ENCODE data around the gene LAMA5. TPM values are rescaled to one million over a fixed set of nuclear protein-coding genes. Genes with fewer than 3 reads are reported as not detected.

LAMA5 gene
- total and polyA plus RNA-seq, 2 of the 8 experiments (the other 6 are each of a cell fraction or from before 2014, with no cell fraction given), result 34.4 to 225 TPM

GRCh38 chr20:62287129-62287528 lies 80.0 kb downstream of the LAMA5 start:
- H3K79me1 ChIP-seq (ENCODE audit: low read depth, low read length), result no peaks in the 10 kb centered on the region; the same call in 1 of the 2 replicates
- H3K56ac ChIP-seq (replicated peaks; ENCODE audit: insufficient read length, low read depth, low read length), result no peak overlapping the region
- CTCF ChIA-PET (ENCODE audit: partially characterized antibody), result interaction anchor here (1.3 kb wide), 1 partner anchor 10 kb away, joined by 3 read pairs; no protein-coding TSS in a partner anchor
- H3K23me2 ChIP-seq (ENCODE audit: low read depth, low read length), result no peaks in the 10 kb centered on the region
- peaks cover 0 to 7% of the 10 kb centered on the region in 2 experiments for H4K20me1 ChIP-seq (replicated peaks in 1 of 2; ENCODE audit: control insufficient read depth in 1 of 2, insufficient read depth in 2 of 2, low read length in 2 of 2)
- H2BK20ac ChIP-seq (ENCODE audit: low read length), result no peak overlapping the region
- no peak overlapping the region for H2AFZ ChIP-seq (ENCODE audit: low read length)
- H3K27me3 ChIP-seq (replicated peaks in 1 of 4; ENCODE audit: control insufficient read depth in 3 of 4, extremely low read depth in 1 of 4, insufficient read depth in 3 of 4, low read length in 3 of 4), result no peaks in the 10 kb centered on the region
- no peaks in the 10 kb centered on the region for H3K9me3 ChIP-seq (ENCODE audit: insufficient read depth in 2 of 2, low read depth in 1 of 2, low read length in 1 of 2)
- no peak overlapping the region for H4K8ac ChIP-seq (ENCODE audit: extremely low read depth, insufficient read depth, low read length)
- no peak overlapping the region for H3K18ac ChIP-seq (ENCODE audit: extremely low read depth, low read length)
- DNase-seq (ENCODE audit: low read depth in 1 of 2, low spot score in 2 of 2), result no peak
- POLR2A ChIA-PET (ENCODE audit: partially characterized antibody), result no interaction called here
- H3K9ac ChIP-seq (replicated peaks in 1 of 4; ENCODE audit: extremely low read depth in 1 of 4, low read depth in 3 of 4, low read length in 3 of 4), result no peak overlapping the region
- H3K14ac ChIP-seq (ENCODE audit: insufficient read length), result no peak overlapping the region
- H2BK5ac ChIP-seq (ENCODE audit: low read depth, low read length), result no peak overlapping the region
- no peak overlapping the region for H3K23ac ChIP-seq (ENCODE audit: insufficient read length)
- no peak overlapping the region for H4K91ac ChIP-seq (replicated peaks; ENCODE audit: insufficient read length, low read length)
- WGBS, 2 experiments (ENCODE audit: extremely low coverage in 1 of 2, insufficient coverage in 1 of 2, insufficient read length in 1 of 2, insufficient replicate concordance in 2 of 2, low coverage in 1 of 2, low lambda C conversion rate in 2 of 2, missing lambda C conversion rate in 1 of 2), result 92% methylated on average over 6 of the region's 6 CpGs; no CpG with 5 or more reads in 1 of the 2 experiments
- no peak for TF ChIP-seq SAP30 (IDR thresholded peaks at IDR 0.05; ENCODE audit: insufficient read depth, insufficient replicate concordance, low read length)
- TF ChIP-seq TEAD4 (IDR thresholded peaks at IDR 0.05; ENCODE audit: low read depth, low read length), result no peak
- TF ChIP-seq JUN (IDR thresholded peaks at IDR 0.05; ENCODE audit: low read depth, low read length), result no peak
- no peak for TF ChIP-seq KDM5A (IDR thresholded peaks at IDR 0.05; ENCODE audit: low read length)
- no peak for TF ChIP-seq RXRA (IDR thresholded peaks at IDR 0.05; ENCODE audit: insufficient read depth, low read depth, low read length)
- no peak for TF ChIP-seq ATF2 (IDR thresholded peaks at IDR 0.05; ENCODE audit: low read length)
- TF ChIP-seq CHD2 (IDR thresholded peaks at IDR 0.05; ENCODE audit: low read length), result no peak
- TF ChIP-seq GTF2F1 (IDR thresholded peaks at IDR 0.05; ENCODE audit: borderline replicate concordance, low read depth, low read length), result no peak
- no peak for TF ChIP-seq CTBP2 (IDR thresholded peaks at IDR 0.05; ENCODE audit: borderline replicate concordance, insufficient read depth, insufficient read length, low read length)
- no peak overlapping the region for H2BK12ac ChIP-seq (ENCODE audit: low read depth, low read length)
- no peak overlapping the region for H4K5ac ChIP-seq (ENCODE audit: insufficient read length, low read depth, low read length)
- no peak for FAIRE-seq
- H2BK15ac ChIP-seq (ENCODE audit: low read length), result no peak overlapping the region
- no peaks in the 10 kb centered on the region for H3K4me1 ChIP-seq (replicated peaks in 1 of 4; ENCODE audit: control insufficient read depth in 3 of 4, insufficient read depth in 4 of 4, low read length in 3 of 4)
- H3K4me2 ChIP-seq (ENCODE audit: insufficient read depth in 1 of 2, low read depth in 2 of 2, low read length in 2 of 2), result no peak overlapping the region
- H3K36me3 ChIP-seq (ENCODE audit: control insufficient read depth in 2 of 4, insufficient read depth in 4 of 4, low read length in 3 of 4), result peaks cover 5 to 26% (median 13%) of the 10 kb centered on the region in 4 experiments
- no peak overlapping the region for H3K27ac ChIP-seq (ENCODE audit: low read depth, low read length)
- no peak overlapping the region for H2AK5ac ChIP-seq (ENCODE audit: low read depth, low read length)
- H3K4ac ChIP-seq (replicated peaks; ENCODE audit: insufficient read length, low read depth, low read length), result no peak overlapping the region
- H2BK120ac ChIP-seq (replicated peaks; ENCODE audit: low read depth, low read length), result no peak overlapping the region
- H3K4me3 ChIP-seq (ENCODE audit: extremely low read depth in 1 of 4, insufficient read depth in 2 of 4, low read depth in 3 of 4, low read length in 4 of 4), result no peak overlapping the region
- H3K79me2 ChIP-seq (ENCODE audit: control insufficient read depth in 1 of 2, insufficient read depth in 2 of 2, low read length in 2 of 2), result no peaks in the 10 kb centered on the region

Measured in H1 (cell line).